Mesenchymal stem cell (in vitro differentiated cells and primary cell): ENCODE measurements around the gene CCDC27.

Experiments
- DNase-seq: peaks from one replicate; pipeline ENCODE4 v3.0.0-alpha.2; 2013
- H2AFZ ChIP-seq: one replicate; pipeline ENCODE4 v1.6.1; 2013; ENCODE audit warnings: low read depth, mild to moderate bottlenecking, control low read depth, inconsistent platforms, low read length, moderate library complexity
- H2AK5ac ChIP-seq: 2 replicates; pipeline ENCODE4 v1.6.1; 2013; ENCODE audit warnings: low read length, moderate library complexity, mild to moderate bottlenecking, inconsistent platforms; ENCODE audit not compliant: severe bottlenecking
- H2BK120ac ChIP-seq: one replicate; pipeline ENCODE4 v1.6.1; 2013; ENCODE audit warnings: low read depth, mild to moderate bottlenecking, inconsistent platforms, low read length, moderate library complexity
- H2BK12ac ChIP-seq, 2 experiments: one replicate each; pipeline ENCODE4 v1.6.1; 2013; ENCODE audit warnings: inconsistent platforms in 2 of 2, low read length in 2 of 2, mild to moderate bottlenecking in 2 of 2, moderate library complexity in 2 of 2, control low read depth in 1 of 2
- H2BK15ac ChIP-seq: one replicate; pipeline ENCODE4 v1.6.1; 2013; ENCODE audit warnings: mild to moderate bottlenecking, low read depth, inconsistent platforms; ENCODE audit not compliant: poor library complexity, severe bottlenecking
- H2BK5ac ChIP-seq: 2 replicates; pipeline ENCODE4 v1.6.1; 2013; ENCODE audit warnings: low read depth, mild to moderate bottlenecking, low read length, control low read depth, inconsistent platforms; ENCODE audit not compliant: poor library complexity, severe bottlenecking
- H3K14ac ChIP-seq, 2 experiments: one replicate each; pipeline ENCODE4 v1.6.1; 2013; ENCODE audit warnings: inconsistent platforms in 2 of 2, low read length in 2 of 2, control low read depth in 1 of 2, mild to moderate bottlenecking in 1 of 2, moderate library complexity in 1 of 2
- H3K18ac ChIP-seq, 2 experiments: one replicate each; pipeline ENCODE4 v1.6.1; 2013; ENCODE audit warnings: inconsistent platforms in 2 of 2, low read length in 2 of 2, control low read depth in 1 of 2, low read depth in 1 of 2, mild to moderate bottlenecking in 1 of 2
- H3K23ac ChIP-seq, 2 experiments: one replicate each; pipeline ENCODE4 v1.6.1; 2013; ENCODE audit warnings: inconsistent platforms in 2 of 2, low read length in 2 of 2, mild to moderate bottlenecking in 2 of 2, moderate library complexity in 2 of 2, control low read depth in 1 of 2
- H3K27ac ChIP-seq: 2 replicates; pipeline ENCODE4 v1.5.1; 2013; ENCODE audit warnings: mild to moderate bottlenecking, moderate library complexity, low read length, control low read depth, inconsistent platforms; ENCODE audit not compliant: poor library complexity, severe bottlenecking
- H3K27me3 ChIP-seq, 2 experiments: 2 replicates each; pipeline versions ENCODE4 v1.6.1 to v1.7.0; 2013; ENCODE audit warnings: low read length in 2 of 2, mild to moderate bottlenecking in 2 of 2, moderate library complexity in 2 of 2, control low read depth in 1 of 2, inconsistent platforms in 1 of 2; ENCODE audit not compliant: control insufficient read depth in 1 of 2, insufficient read depth in 1 of 2
- H3K36me3 ChIP-seq, 2 experiments: 2 replicates each; pipeline versions ENCODE4 v1.6.1 to v1.7.0; 2013; ENCODE audit warnings: low read length in 2 of 2, control low read depth in 1 of 2, inconsistent platforms in 1 of 2, low read depth in 1 of 2, mild to moderate bottlenecking in 1 of 2; ENCODE audit not compliant: insufficient read depth in 2 of 2, control insufficient read depth in 1 of 2
- H3K4ac ChIP-seq, 2 experiments: one replicate each; pipeline ENCODE4 v1.6.1; 2013; ENCODE audit warnings: inconsistent platforms in 2 of 2, low read length in 2 of 2, mild to moderate bottlenecking in 2 of 2, moderate library complexity in 2 of 2, control low read depth in 1 of 2, low read depth in 1 of 2
- H3K4me1 ChIP-seq: 2 replicates; pipeline ENCODE4 v1.6.1; 2013; ENCODE audit warnings: low read depth, low read length, control low read depth; ENCODE audit not compliant: control insufficient read depth, insufficient read depth
- H3K4me2 ChIP-seq: 2 replicates; pipeline ENCODE4 v1.6.1; 2013; ENCODE audit warnings: low read length, mild to moderate bottlenecking, inconsistent platforms; ENCODE audit not compliant: poor library complexity, severe bottlenecking
- H3K4me3 ChIP-seq, 2 experiments: 2 replicates each; pipeline versions ENCODE4 v1.5.1 to v1.7.0; 2013; ENCODE audit warnings: low read length in 2 of 2, mild to moderate bottlenecking in 2 of 2, control low read depth in 1 of 2, low read depth in 1 of 2; ENCODE audit not compliant: insufficient read depth in 1 of 2
- H3K79me1 ChIP-seq: replicated peaks from 2 replicates; pipeline ENCODE4 v1.6.1; 2013; ENCODE audit warnings: mild to moderate bottlenecking, control low read depth, low read length, inconsistent platforms; ENCODE audit not compliant: poor library complexity, severe bottlenecking
- H3K9ac ChIP-seq: 2 replicates; pipeline ENCODE4 v1.7.0; 2013; ENCODE audit warnings: mild to moderate bottlenecking, low read length, moderate library complexity
- H3K9me3 ChIP-seq: 2 replicates; pipeline ENCODE4 v1.7.0; 2013; ENCODE audit warnings: mild to moderate bottlenecking, low read length; ENCODE audit not compliant: control insufficient read depth
- H4K8ac ChIP-seq: one replicate; pipeline ENCODE4 v1.6.1; 2013; ENCODE audit warnings: inconsistent platforms, mild to moderate bottlenecking, low read length, moderate library complexity
- H4K91ac ChIP-seq: one replicate; pipeline ENCODE4 v1.6.1; 2013; ENCODE audit warnings: mild to moderate bottlenecking, low read length, inconsistent platforms
- WGBS: methylation state at CpG from one replicate; pipeline ENCODE4 v1.1.7; 2013; ENCODE audit warnings: mixed read lengths; 5-methylcytosine and 5-hydroxymethylcytosine counted together

Gene CCDC27

GRCh38 chr1:3705341-3705950 is 46.8 kb upstream of the CCDC27 start:
- Histone ChIP-seq H4K91ac (no peak overlapping the region), H3K36me3 (no peaks in the 10 kb centered on the region), H3K27me3 (peaks cover 32 to 84% of the 10 kb centered on the region in 2 experiments), H3K4me3 (no peak overlapping the region), H3K4ac (no peak overlapping the region), H4K8ac (no peak overlapping the region), H3K14ac (no peak overlapping the region), H2BK120ac (no peak overlapping the region), H3K9me3 (no peaks in the 10 kb centered on the region), H3K9ac (no peak overlapping the region), H3K23ac (no peak overlapping the region), H2AK5ac (no peak overlapping the region), H2BK12ac (no peak overlapping the region), H2AFZ (no peak overlapping the region), H3K4me2 (no peak overlapping the region), H3K4me1 (peaks cover 4% of the 10 kb centered on the region), H3K79me1 (no peaks in the 10 kb centered on the region), H3K27ac (no peak overlapping the region), H3K18ac (no peak overlapping the region), H2BK15ac (no peak overlapping the region), H2BK5ac (no peak overlapping the region)
- 76% methylated on average over 19 of the region's 19 CpGs for WGBS
- no peak for DNase-seq

GRCh38 chr1:3706651-3707297 is 45.5 kb upstream of the CCDC27 start:
- Histone ChIP-seq H3K4me3 (no peak overlapping the region), H2AFZ (no peak overlapping the region)

GRCh38 chr1:3707298-3707938 is 44.8 kb upstream of the CCDC27 start:
- no peak overlapping the region for H3K4me2 ChIP-seq
- 37% methylated on average over 35 of the region's 35 CpGs for WGBS
- H3K14ac ChIP-seq, result no peak overlapping the region
- H3K18ac ChIP-seq, result no peak overlapping the region
- no peak overlapping the region for H3K4ac ChIP-seq
- no peak overlapping the region for H4K91ac ChIP-seq
- H3K4me3 ChIP-seq, result no peak overlapping the region
- no peak overlapping the region for H3K27ac ChIP-seq
- H3K23ac ChIP-seq, result no peak overlapping the region
- no peak for DNase-seq
- no peaks in the 10 kb centered on the region for H3K79me1 ChIP-seq
- no peak overlapping the region for H2BK120ac ChIP-seq
- H2BK12ac ChIP-seq, result no peak overlapping the region
- no peaks in the 10 kb centered on the region for H3K9me3 ChIP-seq
- peaks cover 52 to 90% of the 10 kb centered on the region in 2 experiments for H3K27me3 ChIP-seq
- H2BK5ac ChIP-seq, result no peak overlapping the region
- no peak overlapping the region for H4K8ac ChIP-seq
- no peaks in the 10 kb centered on the region for H3K36me3 ChIP-seq
- no peak overlapping the region for H2AK5ac ChIP-seq
- no peak overlapping the region for H2BK15ac ChIP-seq
- H2AFZ ChIP-seq, result no peak overlapping the region
- peaks cover 4% of the 10 kb centered on the region for H3K4me1 ChIP-seq
- H3K9ac ChIP-seq, result no peak overlapping the region

More at GRCh38 chr1:3706651-3707297, 45.5 kb upstream of the CCDC27 start:
- H3K4me2 ChIP-seq, result no peak overlapping the region
- H3K27me3 ChIP-seq, result peaks cover 45 to 88% of the 10 kb centered on the region in 2 experiments
- no peak overlapping the region for H3K23ac ChIP-seq
- H3K79me1 ChIP-seq, result no peaks in the 10 kb centered on the region
- no peak overlapping the region for H3K14ac ChIP-seq
- no peaks in the 10 kb centered on the region for H3K36me3 ChIP-seq
- no peak for DNase-seq
- no peak overlapping the region for H2AK5ac ChIP-seq
- H2BK12ac ChIP-seq, result no peak overlapping the region
- peaks cover 4% of the 10 kb centered on the region for H3K4me1 ChIP-seq
- H2BK120ac ChIP-seq, result no peak overlapping the region
- no peak overlapping the region for H3K18ac ChIP-seq
- no peak overlapping the region for H2BK5ac ChIP-seq
- no peak overlapping the region for H3K9ac ChIP-seq
- no peak overlapping the region for H4K91ac ChIP-seq
- no peak overlapping the region for H3K4ac ChIP-seq
- H4K8ac ChIP-seq, result no peak overlapping the region
- H3K9me3 ChIP-seq, result no peaks in the 10 kb centered on the region
- H3K27ac ChIP-seq, result no peak overlapping the region
- no peak overlapping the region for H2BK15ac ChIP-seq
- 89% methylated on average over 26 of the region's 26 CpGs for whole genome bisulfite sequencing

- H3K4ac ChIP-seq, result no peak overlapping the region
- H2BK120ac ChIP-seq, result no peak overlapping the region
- no peak overlapping the region for H3K14ac ChIP-seq
- H2AFZ ChIP-seq, result no peak overlapping the region
- no peak for DNase-seq
- no peak overlapping the region for H3K18ac ChIP-seq
- no peaks in the 10 kb centered on the region for H3K79me1 ChIP-seq
- no peaks in the 10 kb centered on the region for H3K9me3 ChIP-seq
- H2BK15ac ChIP-seq, result no peak overlapping the region
- no peak overlapping the region for H3K27ac ChIP-seq
- no peak overlapping the region for H4K91ac ChIP-seq
- H3K9ac ChIP-seq, result no peak overlapping the region
- no peak overlapping the region for H2AK5ac ChIP-seq
- H3K4me2 ChIP-seq, result no peak overlapping the region
- no peaks in the 10 kb centered on the region for H3K36me3 ChIP-seq
- H3K23ac ChIP-seq, result no peak overlapping the region
- 76% methylated on average over 11 of the region's 11 CpGs for WGBS
- no peak overlapping the region for H4K8ac ChIP-seq
- H2BK12ac ChIP-seq, result no peak overlapping the region
- H3K4me1 ChIP-seq, result peaks cover 4% of the 10 kb centered on the region
- H3K4me3 ChIP-seq, result no peak overlapping the region
- H2BK5ac ChIP-seq, result no peak overlapping the region
- H3K27me3 ChIP-seq, result peaks cover 55 to 90% of the 10 kb centered on the region in 2 experiments
Observed at GRCh38 chr1:3707939-3708328, 44.3 kb upstream of the CCDC27 start.
